MM.1S (cell line): Measurements from ENCODE around the gene PRKCZ.

Experiments used
- EZH2 ChIP-seq: fragments of 300-600 bp; sonication (generic); optimal IDR thresholded peaks from 2 replicates; pipeline ENCODE3; 2017; ENCODE audit warnings: low read depth, mild to moderate bottlenecking, antibody characterized with exemption, low read length, mixed read lengths
- EZH2phosphoT487 ChIP-seq: fragments of 300-600 bp; sonication (generic); IDR thresholded peaks from 2 replicates; pipeline ENCODE4 v1.6.1; 2018; ENCODE audit warnings: antibody characterized with exemption, low read length
- TF ChIP-seq, protein P1 (sequence below): fragments of 300-600 bp; sonication (generic); IDR thresholded peaks from 2 replicates; pipeline ENCODE4 v1.5.1; 2016; ENCODE audit warnings: antibody characterized with exemption, low read length, mixed read lengths

GRCh38 chr1:2185880-2186855 lies 136.0 kb downstream of the PRKCZ start:
- TF ChIP-seq, protein P1, sequence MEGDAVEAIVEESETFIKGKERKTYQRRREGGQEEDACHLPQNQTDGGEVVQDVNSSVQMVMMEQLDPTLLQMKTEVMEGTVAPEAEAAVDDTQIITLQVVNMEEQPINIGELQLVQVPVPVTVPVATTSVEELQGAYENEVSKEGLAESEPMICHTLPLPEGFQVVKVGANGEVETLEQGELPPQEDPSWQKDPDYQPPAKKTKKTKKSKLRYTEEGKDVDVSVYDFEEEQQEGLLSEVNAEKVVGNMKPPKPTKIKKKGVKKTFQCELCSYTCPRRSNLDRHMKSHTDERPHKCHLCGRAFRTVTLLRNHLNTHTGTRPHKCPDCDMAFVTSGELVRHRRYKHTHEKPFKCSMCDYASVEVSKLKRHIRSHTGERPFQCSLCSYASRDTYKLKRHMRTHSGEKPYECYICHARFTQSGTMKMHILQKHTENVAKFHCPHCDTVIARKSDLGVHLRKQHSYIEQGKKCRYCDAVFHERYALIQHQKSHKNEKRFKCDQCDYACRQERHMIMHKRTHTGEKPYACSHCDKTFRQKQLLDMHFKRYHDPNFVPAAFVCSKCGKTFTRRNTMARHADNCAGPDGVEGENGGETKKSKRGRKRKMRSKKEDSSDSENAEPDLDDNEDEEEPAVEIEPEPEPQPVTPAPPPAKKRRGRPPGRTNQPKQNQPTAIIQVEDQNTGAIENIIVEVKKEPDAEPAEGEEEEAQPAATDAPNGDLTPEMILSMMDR = no peak
- TF ChIP-seq EZH2 = no peak
- TF ChIP-seq EZH2phosphoT487 = no peak
